GM19395 (cell line): ENCODE measurements around the gene HOGA1.
"Not testable (repeated sequence)": the region's sequence is repeated elsewhere in the genome, so short reads cannot be mapped to it uniquely, and the experiment has no call there.

Source experiments
- ATAC-seq: cut with Tn5 transposase; IDR thresholded peaks from one replicate; pipeline ENCODE4 v1.9.1; 2021; ENCODE audit warnings: mild to moderate bottlenecking, moderate library complexity; ENCODE audit not compliant: unreplicated experiment

HOGA1 gene

GRCh38 chr10:97554336-97554735 is 29.9 kb upstream of the HOGA1 start:
- ATAC-seq, result not testable (repeated sequence)

- ATAC-seq, result not testable (repeated sequence)
These were observed 28.6 kb upstream of the HOGA1 start for GRCh38 chr10:97555541-97555940.

- ATAC-seq, result not testable (repeated sequence)
These were observed 23.3 kb upstream of the HOGA1 start for GRCh38 chr10:97560731-97561381.

GRCh38 chr10:97561386-97562077 is 22.7 kb upstream of the HOGA1 start:
- ATAC-seq, result not testable (repeated sequence)

- ATAC-seq, result not testable (repeated sequence)
These were observed 21.9 kb upstream of the HOGA1 start for GRCh38 chr10:97562329-97562728.

GRCh38 chr10:97563337-97563736 is 20.9 kb upstream of the HOGA1 start:
- ATAC-seq, result no peak

GRCh38 chr10:97564776-97565175 is 19.4 kb upstream of the HOGA1 start:
- ATAC-seq, result no peak

GRCh38 chr10:97566336-97566996 is 17.7 kb upstream of the HOGA1 start:
- ATAC-seq, result no peak

GRCh38 chr10:97567891-97568290 is 16.3 kb upstream of the HOGA1 start:
- no peak for ATAC-seq

GRCh38 chr10:97570146-97570788 is 13.9 kb upstream of the HOGA1 start:
- no peak for ATAC-seq

GRCh38 chr10:97570789-97571471 is 13.3 kb upstream of the HOGA1 start:
- ATAC-seq, result no peak

GRCh38 chr10:97571622-97572021 is 12.6 kb upstream of the HOGA1 start:
- ATAC-seq, result no peak

- ATAC-seq, result peak; percentile 69
These were observed 11.8 kb upstream of the HOGA1 start, which contains the start of gene ANKRD2 for GRCh38 chr10:97572214-97572989. ANKRD2 (plus strand) TSS chr10:97572779; CDS start chr10:97572789, 10 bp downstream.

GRCh38 chr10:97573021-97573420 is 11.2 kb upstream of the HOGA1 start:
- ATAC-seq, result no peak

- no peak for ATAC-seq
These were observed 10.5 kb upstream of the HOGA1 start for GRCh38 chr10:97573672-97574071.

- no peak for ATAC-seq
These were observed 9.6 kb upstream of the HOGA1 start for GRCh38 chr10:97574374-97575126.

- no peak for ATAC-seq
These were observed 9.0 kb upstream of the HOGA1 start for GRCh38 chr10:97575127-97575668.

- ATAC-seq, result not testable (repeated sequence)
These were observed 7.7 kb upstream of the HOGA1 start for GRCh38 chr10:97576487-97576886.

GRCh38 chr10:97577701-97578100 is 6.5 kb upstream of the HOGA1 start:
- ATAC-seq, result no peak
